Endothelial cell of hepatic sinusoid (primary cell): ENCODE measurements around the gene SSX5.
"Not testable (repeated sequence)": the region's sequence is repeated elsewhere in the genome, so short reads cannot be mapped to it uniquely, and the experiment has no call there.

Experiments used
- in situ Hi-C: cut with HindIII; loops from 2 replicates; pipeline ENCODE4 v1.10.0; 2017; ENCODE audit warnings: low sequenced_read_pairs

SSX5 gene

GRCh38 chrX:48196745-48197201 is at the start of gene SSX5:
TSS of gene SSX5 (minus strand) at chrX:48196795. CDS start at chrX:48195358, 1,437 bp downstream.
- in situ Hi-C loops, result no loop called here

- in situ Hi-C loops, result not testable (repeated sequence)
Observed at GRCh38 chrX:48224196-48224595, 27.6 kb upstream of the SSX5 start.

GRCh38 chrX:48214341-48214740 is 17.7 kb upstream of the SSX5 start:
- in situ Hi-C loops, result not testable (repeated sequence)

- in situ Hi-C loops, result not testable (repeated sequence)
Observed at GRCh38 chrX:48190024-48190423, 6.6 kb downstream of the SSX5 start.

DNA sequence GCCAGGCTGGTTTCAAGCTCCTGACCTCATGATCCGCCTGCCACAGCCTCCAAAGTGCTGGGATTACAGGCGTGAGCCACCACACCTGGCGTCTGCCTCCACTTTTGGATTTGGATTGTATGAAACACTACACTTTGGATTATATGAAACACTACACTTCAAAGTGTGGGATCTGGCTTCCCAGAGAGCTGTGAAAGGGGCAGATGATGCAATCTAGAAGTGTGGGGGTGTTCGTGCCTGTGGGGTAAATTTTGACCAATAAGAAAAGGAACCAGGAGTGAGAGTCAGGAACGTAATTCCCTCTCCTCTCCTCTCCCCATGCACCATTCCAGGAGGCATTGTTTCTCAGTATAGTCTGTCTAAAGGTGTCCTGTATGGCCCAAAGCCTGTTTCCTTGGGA is 14.7 kb downstream of the SSX5 start:
- in situ Hi-C loops, result not testable (repeated sequence)

DNA sequence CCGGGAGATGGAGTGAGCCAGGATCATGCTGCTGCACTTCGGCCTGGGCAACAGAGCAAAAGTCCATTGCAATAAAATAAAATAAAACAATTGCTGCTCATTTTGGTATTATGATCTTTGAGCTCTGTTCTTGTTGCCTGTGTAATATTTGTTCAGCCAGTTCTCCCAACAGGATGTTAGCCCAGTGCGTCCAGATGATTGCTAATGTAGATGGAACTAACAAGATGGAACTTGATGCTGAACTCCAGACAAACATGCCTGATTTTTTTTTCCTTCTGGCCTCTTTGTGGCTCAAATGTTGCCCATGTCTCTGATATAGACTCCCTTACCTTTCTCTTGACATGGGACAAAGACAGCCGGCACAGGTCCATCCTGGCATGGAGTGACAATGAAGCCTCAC is 15.8 kb downstream of the SSX5 start:
- in situ Hi-C loops, result no loop called here

- in situ Hi-C loops, result no loop called here
Observed at GRCh38 chrX:48179691-48180090, 16.9 kb downstream of the SSX5 start.

- in situ Hi-C loops, result not testable (repeated sequence)
Observed at GRCh38 chrX:48166322-48166721, 30.3 kb downstream of the SSX5 start.

DNA sequence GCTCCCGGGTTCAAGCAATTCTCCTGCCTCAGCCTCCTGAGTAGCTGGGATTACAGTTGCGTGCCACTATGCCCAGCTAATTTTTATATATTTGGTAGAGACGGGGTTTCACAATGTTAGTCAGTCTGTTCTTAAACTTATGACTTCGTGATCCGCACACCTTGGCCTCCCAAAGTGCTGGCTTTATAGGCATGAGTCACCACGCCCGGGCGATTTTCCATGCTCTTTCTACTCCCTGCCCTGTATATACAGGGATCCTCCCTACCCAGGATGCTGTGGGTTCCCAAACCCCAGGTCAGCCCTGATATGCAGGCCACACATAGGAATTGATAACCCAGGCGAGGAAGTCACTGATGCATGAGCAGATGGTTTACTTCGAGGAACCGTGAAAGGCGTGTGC is 31.4 kb downstream of the SSX5 start:
- in situ Hi-C loops, result no loop called here

- in situ Hi-C loops, result no loop called here
Observed at GRCh38 chrX:48156014-48156413, 40.6 kb downstream of the SSX5 start.

DNA sequence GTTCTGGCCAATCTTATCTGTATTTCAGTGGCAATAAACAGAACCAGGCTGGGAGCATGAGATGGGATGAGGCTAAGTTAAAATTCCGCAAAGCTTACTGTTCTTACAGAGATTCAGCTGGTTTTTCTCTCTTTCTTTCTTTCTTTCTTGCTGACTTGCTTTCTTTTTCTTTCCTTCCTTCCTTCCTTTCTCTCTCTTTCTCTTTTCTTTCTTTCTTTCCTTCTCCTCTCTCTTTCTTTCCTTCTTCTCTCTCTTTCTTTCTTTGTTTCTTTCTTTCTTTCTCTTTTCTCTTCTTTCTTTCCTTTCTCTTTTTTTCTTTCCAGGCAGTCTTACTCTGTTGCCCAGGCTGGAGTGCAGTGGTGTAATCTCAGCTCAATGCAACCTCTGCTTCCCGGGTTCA is 41.8 kb downstream of the SSX5 start:
- in situ Hi-C loops, result no loop called here

DNA sequence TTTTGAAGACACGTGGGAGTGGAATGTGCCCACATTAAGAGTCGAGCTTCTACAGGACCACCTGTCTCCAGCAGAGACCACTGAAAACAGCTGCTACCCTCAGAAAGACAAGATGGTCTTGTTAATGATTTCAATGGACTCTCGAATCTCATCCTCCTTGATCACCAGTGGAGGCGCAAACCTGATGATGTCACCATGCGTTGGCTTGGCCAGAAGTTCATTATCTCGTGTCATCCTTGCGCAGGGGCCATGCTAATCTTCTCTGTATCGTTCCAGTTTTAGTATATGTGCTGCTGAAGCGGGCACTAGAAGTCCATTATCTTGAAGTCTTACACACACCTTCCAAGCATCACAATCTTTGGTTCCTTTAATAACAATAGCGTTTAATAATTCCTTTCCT is 42.8 kb downstream of the SSX5 start:
- in situ Hi-C loops, result no loop called here

DNA sequence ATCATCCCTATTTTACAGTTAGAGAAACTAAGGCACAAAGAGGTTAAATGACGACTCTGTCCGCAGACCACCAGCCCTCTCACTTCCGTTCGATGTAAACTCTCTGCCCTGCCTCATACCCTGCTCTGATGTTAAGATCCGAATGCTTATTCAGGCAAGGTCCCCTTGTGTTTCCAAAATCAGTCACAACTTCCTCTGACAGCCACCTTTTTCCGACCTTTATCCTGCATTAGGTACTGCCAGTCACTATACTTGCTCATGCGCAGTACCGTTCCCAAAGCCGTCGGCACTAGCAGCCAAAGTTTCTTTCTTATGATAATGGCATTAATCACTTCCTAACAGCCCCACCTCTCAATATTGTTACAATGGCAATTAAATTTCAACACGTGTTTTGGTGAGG is 53.9 kb downstream of the SSX5 start:
- in situ Hi-C loops, result not testable (repeated sequence)

DNA sequence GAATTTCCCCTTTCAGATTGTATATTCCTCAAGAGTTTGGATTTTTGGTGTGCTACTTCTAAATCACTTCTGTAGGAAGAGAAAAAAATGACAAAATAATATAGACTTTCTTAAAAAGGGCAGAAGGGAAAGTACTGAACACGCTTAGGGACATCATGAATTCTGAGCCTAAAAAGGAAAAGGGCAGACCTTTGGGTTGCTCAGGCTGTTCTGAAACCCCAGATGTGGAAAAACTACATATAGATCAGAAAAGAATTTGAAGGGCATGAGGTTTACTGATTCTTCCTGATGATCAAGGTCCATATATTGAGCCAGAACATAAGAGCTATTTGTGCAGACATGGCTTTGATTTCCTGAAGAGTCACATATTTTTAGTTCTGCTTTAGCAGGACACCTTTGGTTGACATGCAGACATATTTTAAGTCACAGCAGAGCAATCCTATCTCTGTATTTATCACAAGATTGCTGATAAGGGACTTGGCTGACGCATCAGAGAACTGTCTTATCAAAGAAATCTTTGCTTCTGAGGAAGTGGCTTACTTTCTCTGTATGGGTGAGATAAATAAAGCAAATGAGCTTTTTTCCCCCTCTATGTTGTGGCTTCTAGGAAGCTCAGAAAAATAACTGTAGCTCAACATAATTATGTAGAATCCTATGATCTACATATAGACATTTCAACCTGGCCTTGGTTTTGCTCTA is 54.6 kb downstream of the SSX5 start:
- in situ Hi-C loops, result not testable (repeated sequence)

DNA sequence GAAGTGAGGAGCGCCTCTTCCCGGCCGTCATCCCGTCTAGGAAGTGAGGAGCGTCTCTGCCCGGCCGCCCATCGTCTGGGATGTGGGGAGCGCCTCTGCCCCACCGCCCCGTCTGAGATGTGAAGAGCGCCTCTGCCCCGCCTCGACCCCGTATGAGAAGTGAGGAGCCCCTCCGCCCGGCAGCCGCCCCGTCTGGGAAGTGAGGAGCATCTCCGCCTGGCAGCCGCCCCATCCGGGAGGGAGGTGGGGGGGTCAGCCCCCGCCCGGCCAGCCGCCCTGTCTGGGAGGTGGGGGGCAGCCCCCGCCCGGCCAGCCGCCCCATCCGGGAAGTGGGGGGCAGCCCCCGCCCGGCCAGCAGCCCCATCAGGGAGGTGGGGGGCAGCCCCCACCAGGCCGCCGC is 57.5 kb downstream of the SSX5 start:
- in situ Hi-C loops, result not testable (repeated sequence)
